Head of caudate nucleus (tissue), 42 donors: ENCODE data around the gene SLC19A1.
"Not testable (repeated sequence)": the region's sequence is repeated elsewhere in the genome, so short reads cannot be mapped to it uniquely, and the experiment has no call there.

Source experiments
- DNase-seq, 42 donors: peaks; one replicate each; pipeline versions ENCODE4 v3.0.0 to v3.0.0-alpha.2; 2020 to 2021; ENCODE audit warnings: mixed read lengths in 7 of 42
- intact Hi-C: fragments of 100-400 bp; cut with DNase I; formaldehyde crosslinking; loops from one replicate; pipeline ENCODE4 v1.15.0; 2022

Gene SLC19A1

GRCh38 chr21:45528028-45528705 is 14.1 kb downstream of the SLC19A1 start:
- peak in 10 of 42 donors; percentile 1 to 36 (median 4) for DNase-seq
- intact Hi-C loops, result no loop called here

GRCh38 chr21:45527151-45527999 is 14.9 kb downstream of the SLC19A1 start:
- DNase-seq, result peak in 9 of 42 donors; percentile 1 to 34 (median 4)
- intact Hi-C loops, result not testable (repeated sequence)

GRCh38 chr21:45525910-45526306 is 16.3 kb downstream of the SLC19A1 start:
- DNase-seq, result peak in 10 of 42 donors; percentile 1 to 25 (median 6)
- intact Hi-C loops, result no loop called here

GRCh38 chr21:45525153-45525909 is 16.9 kb downstream of the SLC19A1 start:
- DNase-seq, result peak in 18 of 42 donors; percentile 1 to 37 (median 8)
- intact Hi-C loops, result no loop called here

GRCh38 chr21:45524756-45525152 is 17.5 kb downstream of the SLC19A1 start:
- peak in 5 of 42 donors; percentile 0 to 3 (median 1) for DNase-seq
- intact Hi-C loops, result no loop called here

- DNase-seq, result peak in 14 of 42 donors; percentile 0 to 28 (median 5)
- intact Hi-C loops, result no loop called here
These were observed 18.7 kb downstream of the SLC19A1 start for GRCh38 chr21:45523411-45524101.

GRCh38 chr21:45522986-45523385 is 19.3 kb downstream of the SLC19A1 start:
- peak in 5 of 42 donors; percentile 1 to 14 (median 2) for DNase-seq
- intact Hi-C loops, result no loop called here

- DNase-seq, result peak in 1 of 42 donors; percentile 5
- intact Hi-C loops, result no loop called here
These were observed 19.9 kb downstream of the SLC19A1 start for GRCh38 chr21:45522381-45522780.

GRCh38 chr21:45521241-45521640 is 21.0 kb downstream of the SLC19A1 start:
- DNase-seq, result no peak
- intact Hi-C loops, result no loop called here

GRCh38 chr21:45519182-45519581 is 23.1 kb downstream of the SLC19A1 start:
- intact Hi-C loops, result no loop called here
- DNase-seq, result no peak

- no peak for DNase-seq
- intact Hi-C loops, result no loop called here
These were observed 23.5 kb downstream of the SLC19A1 start for GRCh38 chr21:45518742-45519141.

GRCh38 chr21:45517249-45518065 is 24.8 kb downstream of the SLC19A1 start:
- DNase-seq, result peak in 3 of 42 donors; percentile 0 to 1 (median 1)
- intact Hi-C loops, result no loop called here

GRCh38 chr21:45516671-45517151 is 25.5 kb downstream of the SLC19A1 start:
- intact Hi-C loops, result no loop called here
- DNase-seq, result peak in 2 of 42 donors; percentile 1 to 4

GRCh38 chr21:45516071-45516670 is 26.1 kb downstream of the SLC19A1 start:
- peak in 2 of 42 donors; percentile 1 to 2 for DNase-seq

GRCh38 chr21:45515241-45516061 is 26.8 kb downstream of the SLC19A1 start:
- peak in 3 of 42 donors; percentile 1 to 3 (median 1) for DNase-seq
- intact Hi-C loops, result no loop called here

More at GRCh38 chr21:45516071-45516670, 26.1 kb downstream of the SLC19A1 start:
- intact Hi-C loops, result no loop called here

- intact Hi-C loops, result no loop called here
- DNase-seq, result peak in 3 of 42 donors; percentile 0 to 2 (median 2)
These were observed 27.8 kb downstream of the SLC19A1 start for GRCh38 chr21:45514311-45515021.
